IPS DF 4.7 (cell line): ENCODE results near the gene ITGAE.
"Not testable (repeated sequence)": the region's sequence is repeated elsewhere in the genome, so short reads cannot be mapped to it uniquely, and the experiment has no call there.

Experiments
- DNase-seq: peaks from one replicate; pipeline ENCODE4 v3.0.0-alpha.2; 2013; ENCODE audit warnings: low spot score; ENCODE audit errors: extremely low read depth

Gene ITGAE

DNA sequence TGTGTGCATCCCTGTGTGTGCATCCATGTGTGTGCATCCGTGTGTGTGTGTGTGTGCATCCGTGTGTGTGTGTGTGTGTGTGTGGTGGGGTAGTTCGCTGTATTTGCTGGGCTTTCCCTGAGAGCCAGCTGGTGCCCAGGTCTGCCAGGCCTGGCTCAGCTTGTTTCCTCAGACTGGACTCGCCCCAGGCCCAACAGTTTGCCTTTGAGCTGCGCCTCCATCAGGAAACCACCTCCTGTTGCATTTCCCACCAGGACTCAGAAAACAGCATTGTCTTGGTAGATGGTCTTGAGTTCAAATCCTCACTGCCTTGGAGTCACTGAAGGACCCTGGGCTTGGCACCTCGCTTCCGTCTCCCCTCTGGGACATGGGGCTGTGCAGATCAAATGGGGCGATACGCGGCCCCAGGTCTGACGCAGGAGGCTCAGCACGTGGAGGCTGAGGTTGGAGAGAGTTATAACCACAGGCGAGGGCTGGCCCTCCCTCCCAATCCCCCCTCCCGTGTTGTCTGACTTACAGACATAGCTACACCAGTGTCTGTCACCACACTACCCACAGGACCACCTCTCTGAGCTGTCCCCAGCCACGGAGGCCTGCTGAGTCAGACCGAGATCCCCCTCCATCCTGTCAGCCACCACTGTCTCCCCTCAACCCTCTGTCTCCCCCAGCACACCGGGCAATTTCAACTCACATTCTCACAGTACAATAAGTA lies 4.7 kb downstream of the ITGAE start:
- DNase-seq: no peak

GRCh38 chr17:3795390-3796102 lies 5.4 kb downstream of the ITGAE start:
- DNase-seq: no peak

DNA sequence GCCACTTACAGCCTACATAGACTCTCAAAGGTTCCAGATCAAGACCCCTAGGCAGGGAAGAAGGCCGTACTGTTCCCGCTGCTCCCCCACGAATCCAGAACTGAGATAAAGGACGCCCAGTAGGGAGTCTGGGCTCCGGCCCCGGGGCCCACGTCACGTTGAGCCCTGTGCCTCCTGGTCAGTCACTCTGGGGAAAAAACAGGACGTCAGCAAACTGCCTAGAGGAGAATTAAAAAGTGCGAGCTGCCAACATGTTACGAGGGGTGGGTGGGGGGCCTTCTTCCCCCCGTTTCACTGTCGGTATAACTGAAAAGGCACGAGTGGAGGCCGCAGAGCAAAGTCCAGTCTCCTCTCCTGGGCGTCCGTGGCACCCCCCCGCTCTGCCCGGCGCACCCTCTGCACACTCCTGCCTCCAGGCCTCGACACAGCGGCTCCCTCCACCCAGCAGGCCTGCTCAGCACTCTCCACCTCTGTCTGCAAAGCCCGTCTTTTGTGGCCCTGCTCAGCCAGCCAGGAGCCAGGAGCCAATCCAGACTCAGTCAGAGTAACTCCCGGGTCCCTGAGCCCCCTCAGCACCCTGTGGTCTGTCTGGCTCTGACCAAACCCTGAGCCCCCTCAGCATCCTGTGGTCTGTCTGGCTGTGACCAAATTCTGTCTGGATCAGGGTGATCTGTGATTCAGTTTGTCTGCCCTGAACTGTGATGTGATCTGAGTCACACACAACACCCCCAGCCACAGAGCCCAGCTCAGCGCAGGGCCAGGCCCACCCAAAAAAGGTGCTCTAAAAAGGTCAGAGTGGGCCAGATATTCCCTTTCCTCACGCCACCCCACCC lies 6.2 kb downstream of the ITGAE start:
- no peak for DNase-seq

- DNase-seq: not testable (repeated sequence)
Measured at GRCh38 chr17:3794152-3794551, 6.8 kb downstream of the ITGAE start.

DNA sequence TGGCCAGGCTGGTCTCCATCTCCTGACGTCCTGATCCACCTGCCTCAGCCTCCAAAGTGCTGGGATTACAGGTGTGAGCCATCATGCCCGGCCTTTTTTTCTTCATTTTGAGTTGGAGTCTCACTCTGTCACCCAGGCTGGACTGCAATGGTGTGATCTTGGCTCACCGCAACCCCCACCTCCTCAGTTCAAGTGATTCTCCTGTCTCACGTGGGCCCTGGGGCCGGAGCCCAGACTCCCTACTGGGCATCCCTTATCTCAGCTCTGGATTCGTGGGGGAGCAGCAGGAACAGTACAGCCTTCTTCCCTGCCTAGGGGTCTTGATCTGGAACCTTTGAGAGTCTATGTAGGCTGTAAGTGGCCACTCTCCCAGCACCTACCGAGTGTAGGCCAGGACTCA lies 7.7 kb downstream of the ITGAE start:
- DNase-seq: not testable (repeated sequence)

GRCh38 chr17:3792481-3792880 lies 8.5 kb downstream of the ITGAE start:
- no peak for DNase-seq

DNA sequence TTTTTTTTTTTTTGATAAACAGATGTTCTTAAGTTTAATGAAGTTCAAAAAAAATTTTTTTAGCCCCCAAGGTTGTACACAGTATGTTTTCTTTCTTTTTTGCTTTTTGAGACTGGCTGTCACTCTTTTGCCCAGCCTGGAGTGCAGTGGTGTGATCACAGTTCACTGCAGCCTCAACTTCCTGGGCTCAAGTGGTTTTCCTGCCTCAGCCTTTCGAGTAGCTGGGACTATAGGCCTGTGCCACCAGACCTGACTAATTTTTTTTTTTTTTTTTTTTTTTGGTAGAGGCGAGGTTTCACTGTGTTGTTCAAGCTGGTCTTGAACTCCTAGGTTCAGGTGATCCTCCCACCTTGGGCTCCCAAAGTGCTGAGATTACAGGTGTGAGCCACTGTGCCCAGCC lies 12.8 kb downstream of the ITGAE start:
- no peak for DNase-seq

GRCh38 chr17:3785323-3785722 lies 15.7 kb downstream of the ITGAE start:
- DNase-seq: not testable (repeated sequence)

- DNase-seq: no peak
Measured at GRCh38 chr17:3782751-3783150, 18.2 kb downstream of the ITGAE start.

DNA sequence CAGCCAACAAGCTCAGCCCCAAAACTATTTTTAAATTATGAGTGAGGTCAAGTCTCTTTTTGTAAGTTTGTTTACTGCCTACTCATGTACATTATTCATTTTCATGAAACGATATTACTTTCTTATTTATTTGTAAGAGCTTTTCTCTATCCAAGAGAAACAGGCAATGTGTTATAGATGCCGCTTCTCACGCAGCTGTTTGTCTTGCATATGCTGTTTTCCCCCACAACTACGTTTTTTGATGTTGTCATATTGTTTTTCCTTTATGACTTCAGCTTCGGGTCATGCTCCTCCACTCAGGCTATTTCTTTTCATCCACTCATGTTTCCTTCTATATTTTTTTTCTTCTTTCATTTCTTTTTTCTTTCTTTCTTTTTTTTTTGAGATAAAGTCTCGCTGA lies 20.0 kb downstream of the ITGAE start:
- no peak for DNase-seq

- DNase-seq: no peak
Measured at GRCh38 chr17:3777366-3778120, 23.4 kb downstream of the ITGAE start.

DNA sequence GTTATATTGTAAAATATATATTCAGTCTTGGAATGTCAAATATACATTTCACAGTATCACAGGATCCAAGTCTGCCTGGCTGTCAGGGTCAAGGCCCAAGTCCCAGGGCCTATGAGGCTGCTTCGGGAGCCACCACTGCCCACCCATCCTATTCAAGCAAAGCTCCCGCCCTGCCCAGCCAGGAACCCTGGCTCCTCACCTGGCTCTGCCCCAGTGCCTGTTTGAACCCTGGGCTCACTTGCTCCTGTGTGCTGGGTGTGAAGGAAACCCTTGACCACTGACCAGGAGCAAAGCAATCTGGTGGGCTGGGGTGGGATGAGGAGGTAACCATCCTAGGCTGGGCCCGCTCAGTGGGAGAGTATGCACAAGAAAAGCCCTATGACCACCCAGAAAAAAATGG lies 27.0 kb downstream of the ITGAE start:
- DNase-seq: no peak

DNA sequence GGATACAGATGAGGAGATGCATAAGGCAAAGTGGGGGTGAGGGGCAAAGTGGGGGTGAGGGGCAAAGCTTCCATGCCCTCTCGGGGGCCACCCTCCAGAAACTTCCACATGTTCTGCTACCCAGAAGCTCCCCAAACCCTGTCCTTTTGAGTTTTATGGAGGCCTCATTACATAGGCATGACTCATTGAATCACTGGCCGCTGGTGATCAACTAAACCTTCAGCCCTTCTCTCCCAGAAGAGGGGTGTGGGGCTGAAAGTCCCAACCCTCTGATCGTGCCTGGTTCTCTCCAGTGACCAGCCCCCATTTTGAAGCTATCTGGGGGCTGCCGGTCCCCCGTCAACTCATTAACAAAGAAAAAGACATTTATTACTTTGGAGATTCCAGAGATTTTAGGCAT lies 27.5 kb downstream of the ITGAE start:
- DNase-seq: no peak

DNA sequence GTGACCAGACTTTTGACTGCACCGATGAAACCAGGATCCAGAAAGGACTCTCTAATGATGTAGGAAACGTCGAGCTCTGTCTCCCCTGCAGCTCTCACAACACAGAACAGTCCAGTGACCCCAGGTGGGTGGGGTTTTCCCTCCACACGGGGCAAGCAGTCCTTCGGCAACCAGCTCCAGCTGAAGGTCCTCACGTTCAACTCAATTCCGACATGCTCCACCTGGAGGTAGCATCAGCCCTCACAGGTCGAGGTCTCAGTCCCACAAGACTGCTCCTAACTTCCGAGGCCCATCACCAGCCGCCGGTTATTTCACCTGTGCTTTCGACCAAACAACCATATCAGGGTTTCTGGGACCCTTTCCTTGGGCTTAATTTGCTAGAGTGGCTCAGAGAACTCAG lies 28.2 kb downstream of the ITGAE start:
- DNase-seq: no peak

DNA sequence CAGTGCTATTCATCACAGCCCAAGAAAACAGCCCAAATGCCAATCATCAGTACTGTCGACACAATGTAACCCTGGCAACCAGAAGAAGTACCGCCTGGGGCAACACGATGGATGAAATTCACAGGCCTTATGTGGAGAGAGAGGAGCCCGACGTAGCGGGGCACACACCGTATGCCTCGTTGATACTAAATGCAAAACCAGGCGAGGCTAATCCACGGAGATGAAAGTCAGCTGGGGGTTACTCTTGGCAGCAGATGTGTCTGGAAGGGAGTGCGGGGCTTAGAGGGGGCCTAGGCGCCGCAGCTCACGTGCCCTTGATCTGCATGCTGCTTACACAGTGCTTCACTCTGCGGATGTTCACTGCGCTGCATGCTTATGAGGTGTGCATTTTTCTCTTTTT lies 29.8 kb downstream of the ITGAE start:
- DNase-seq: no peak

- no peak for DNase-seq
Measured at GRCh38 chr17:3770466-3770865, 30.5 kb downstream of the ITGAE start.

- DNase-seq: no peak
Measured at GRCh38 chr17:3768769-3769168, 32.2 kb downstream of the ITGAE start.

GRCh38 chr17:3768341-3768740 lies 32.6 kb downstream of the ITGAE start:
- DNase-seq: no peak

DNA sequence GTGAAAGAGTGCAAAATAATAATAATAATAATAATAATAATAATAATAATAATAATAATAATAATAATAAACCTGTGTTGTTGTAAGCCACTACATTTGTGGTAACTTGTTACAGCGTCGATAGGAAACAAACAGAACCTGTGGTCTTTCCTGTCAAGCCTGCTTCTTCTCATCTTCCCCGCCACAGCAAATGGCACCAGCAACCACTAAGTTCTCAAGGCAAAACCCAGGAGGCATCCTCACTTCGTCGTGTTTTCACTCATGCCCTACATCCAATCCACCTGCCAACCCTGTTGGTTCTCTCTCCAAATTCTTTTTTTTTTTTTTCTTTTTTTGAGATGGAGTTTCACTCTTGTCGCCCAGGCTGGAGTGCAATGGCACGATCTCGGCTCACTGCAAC lies 34.2 kb downstream of the ITGAE start:
- no peak for DNase-seq

DNA sequence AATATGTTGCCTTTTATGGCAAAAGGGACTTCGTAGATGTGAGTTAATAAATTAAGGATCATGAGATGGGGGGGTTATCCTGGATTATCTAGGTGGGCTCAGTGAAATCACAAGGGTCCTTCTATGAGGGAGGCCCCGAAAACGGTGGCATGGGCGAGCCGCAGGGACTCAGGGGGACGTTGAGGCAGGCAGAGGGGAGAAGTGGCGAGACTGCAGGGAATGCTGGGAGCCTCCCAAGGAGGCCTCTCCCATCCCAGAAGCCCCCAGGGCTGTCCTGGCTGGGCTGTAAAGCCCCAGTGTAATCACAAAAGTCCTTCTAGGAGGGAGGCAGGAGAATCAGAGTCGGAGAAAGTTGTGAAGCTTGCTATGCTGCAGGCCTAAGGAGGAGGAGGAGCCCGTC lies 35.0 kb downstream of the ITGAE start:
- no peak for DNase-seq

DNA sequence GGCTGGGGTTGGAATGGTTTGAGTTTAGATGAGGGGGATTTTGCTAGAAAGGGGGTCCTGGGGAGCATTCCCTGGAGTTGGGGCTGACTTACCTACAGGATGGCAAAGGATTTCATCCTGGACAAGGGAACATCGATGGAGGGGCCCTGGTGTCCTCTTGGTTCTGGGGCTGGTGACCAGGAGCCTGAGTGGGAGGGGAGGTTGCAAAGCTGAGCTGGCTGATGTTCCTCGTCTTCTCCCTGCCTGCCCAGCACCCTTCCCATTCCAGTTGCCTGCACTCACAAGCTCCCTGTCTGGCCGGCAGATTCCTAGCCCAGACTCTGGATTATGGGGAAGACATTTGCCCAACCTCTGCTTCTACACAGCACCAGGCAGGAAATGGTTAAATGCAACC lies 37.2 kb downstream of the ITGAE start:
- no peak for DNase-seq
